HCT116 (cell line): Measurements from ENCODE around the gene MFAP3L.

Experiments used
- CBX3 ChIP-seq: IDR thresholded peaks from 2 replicates; pipeline ENCODE4 v1.6.1; 2012; ENCODE audit warnings: low read depth
- EGR1 ChIP-seq: IDR thresholded peaks from 2 replicates; pipeline ENCODE4 v1.6.1; 2012; ENCODE audit warnings: low read depth
- POLR2A ChIP-seq: IDR thresholded peaks from 2 replicates; pipeline ENCODE4 v1.7.0; 2011; ENCODE audit warnings: borderline replicate concordance; ENCODE audit not compliant: insufficient read depth, insufficient read length; ENCODE audit errors: extremely low read depth
- SRF ChIP-seq: IDR thresholded peaks from 2 replicates; pipeline ENCODE4 v1.6.1; 2012; ENCODE audit warnings: low read depth
- ZFX ChIP-seq: fragments of 450-650 bp; IDR thresholded peaks from 2 replicates; pipeline ENCODE4 v1.6.1; 2017
- TF ChIP-seq, protein P1 (sequence below), 3 experiments: fragments of 200-600 bp in 1 of 3; sonication (generic) in 1 of 3; IDR thresholded peaks in 2 of 3; conservative IDR thresholded peaks in 1 of 3; 2 replicates each; pipeline ENCODE4 v1.5.1; 2012 to 2017; ENCODE audit warnings: low read depth in 2 of 3, low read length in 2 of 3, antibody characterized with exemption in 1 of 3, borderline replicate concordance in 1 of 3, control low read depth in 1 of 3, mild to moderate bottlenecking in 1 of 3, mixed read lengths in 1 of 3, mixed run types in 1 of 3, moderate library complexity in 1 of 3; ENCODE audit not compliant: insufficient read depth in 1 of 3

DNA sequence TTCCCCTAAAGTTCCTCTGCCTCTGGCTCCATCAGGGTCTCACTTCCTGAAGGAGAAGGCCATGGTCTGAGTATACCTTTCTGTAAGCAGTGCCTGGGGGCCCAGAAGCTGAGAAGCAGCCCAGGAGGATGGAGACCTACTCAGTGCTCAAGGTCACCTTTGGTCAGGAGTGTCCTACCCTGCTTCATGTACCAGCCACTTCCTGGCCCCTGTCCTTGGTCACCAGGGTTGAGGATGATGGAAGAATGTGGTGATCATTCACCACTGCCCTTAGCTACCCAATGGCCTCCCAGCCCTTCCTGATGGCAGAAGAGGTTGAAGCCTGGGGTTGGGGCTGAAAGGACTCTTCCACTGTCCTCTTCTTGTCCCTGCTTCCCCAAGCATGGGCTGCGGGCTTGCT, 9.0 kb upstream of the MFAP3L start:
- TF ChIP-seq, protein P1, sequence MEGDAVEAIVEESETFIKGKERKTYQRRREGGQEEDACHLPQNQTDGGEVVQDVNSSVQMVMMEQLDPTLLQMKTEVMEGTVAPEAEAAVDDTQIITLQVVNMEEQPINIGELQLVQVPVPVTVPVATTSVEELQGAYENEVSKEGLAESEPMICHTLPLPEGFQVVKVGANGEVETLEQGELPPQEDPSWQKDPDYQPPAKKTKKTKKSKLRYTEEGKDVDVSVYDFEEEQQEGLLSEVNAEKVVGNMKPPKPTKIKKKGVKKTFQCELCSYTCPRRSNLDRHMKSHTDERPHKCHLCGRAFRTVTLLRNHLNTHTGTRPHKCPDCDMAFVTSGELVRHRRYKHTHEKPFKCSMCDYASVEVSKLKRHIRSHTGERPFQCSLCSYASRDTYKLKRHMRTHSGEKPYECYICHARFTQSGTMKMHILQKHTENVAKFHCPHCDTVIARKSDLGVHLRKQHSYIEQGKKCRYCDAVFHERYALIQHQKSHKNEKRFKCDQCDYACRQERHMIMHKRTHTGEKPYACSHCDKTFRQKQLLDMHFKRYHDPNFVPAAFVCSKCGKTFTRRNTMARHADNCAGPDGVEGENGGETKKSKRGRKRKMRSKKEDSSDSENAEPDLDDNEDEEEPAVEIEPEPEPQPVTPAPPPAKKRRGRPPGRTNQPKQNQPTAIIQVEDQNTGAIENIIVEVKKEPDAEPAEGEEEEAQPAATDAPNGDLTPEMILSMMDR (IDR thresholded peaks at IDR 0.05 in 2 of 3, conservative IDR thresholded peaks at IDR 0.05 in 1 of 3; ENCODE audit: borderline replicate concordance in 1 of 3, insufficient read depth in 1 of 3, low read depth in 2 of 3, low read length in 2 of 3) = no peak
- no peak for TF ChIP-seq EGR1
- TF ChIP-seq POLR2A = no peak
- no peak for TF ChIP-seq ZFX
- no peak for TF ChIP-seq SRF
- TF ChIP-seq CBX3 = no peak
